A549 (cell line): ENCODE data around the gene CILP2. TPM values are rescaled to one million over a fixed set of nuclear protein-coding genes. Genes with fewer than 3 reads are reported as not detected.

ENCODE experiments used
- ATAC-seq, 2 experiments: fragments of 200-7000 bp in 1 of 2; fragments of >200 bp in 1 of 2; cut with Nextera tagmentation in 1 of 2; cut with Tn5 transposase in 1 of 2; 3 replicates each; pipeline versions ENCODE4 v1.8.0 to v1.9.1; 2018 to 2020; ENCODE audit warnings: mild to moderate bottlenecking in 1 of 2, moderate library complexity in 1 of 2
- CTCF ChIA-PET: fragments of 300-600 bp; sonication (Branson Sonifier 250); formaldehyde crosslinking; extraction: SDS; loops from one replicate; lab custom pipeline; 2021; ENCODE audit warnings: antibody characterized with exemption, inconsistent platforms; lab: Yijun Ruan, JAX
- POLR2A ChIA-PET: fragments of 350-600 bp; formaldehyde crosslinking; extraction: SDS; loops from one replicate; lab custom pipeline; 2021; ENCODE audit warnings: antibody characterized with exemption, inconsistent platforms; lab: Yijun Ruan, JAX
- DNase-seq, 2 experiments: peaks; one replicate each; pipeline versions ENCODE4 v3.0.0 to v3.0.0-alpha.2; 2011 to 2016; ENCODE audit warnings: low read depth in 1 of 2, low spot score in 1 of 2
- FAIRE-seq: peaks from 2 replicates; lab custom pipeline; 2011; peaks lifted over from hg19 to GRCh38; lab: Jason Lieb, UNC
- H3K27ac ChIP-seq, 2 experiments: fragments of >200 bp; sonication (Bioruptor Twin); formaldehyde crosslinking; 3 replicates each; pipeline ENCODE4 v1.5.1; 2016 to 2017
- H3K4me1 ChIP-seq: fragments of >200 bp; sonication (Bioruptor Twin); formaldehyde crosslinking; 3 replicates; pipeline ENCODE4 v1.6.1; 2016
- H3K4me2 ChIP-seq: fragments of >200 bp; sonication (Bioruptor Twin); formaldehyde crosslinking; 3 replicates; pipeline ENCODE4 v1.6.1; 2016
- H3K4me3 ChIP-seq: fragments of >200 bp; sonication (Bioruptor Twin); formaldehyde crosslinking; 3 replicates; pipeline ENCODE4 v1.5.1; 2016
- H3K9me3 ChIP-seq: fragments of >200 bp; sonication (Bioruptor Twin); formaldehyde crosslinking; 3 replicates; pipeline ENCODE4 v1.6.1; 2016
- CHD2 ChIP-seq: fragments of 150-350 bp; IDR thresholded peaks from 2 replicates; pipeline ENCODE4 v1.6.1; 2014; ENCODE audit warnings: low read length; ENCODE audit not compliant: partially characterized antibody
- CTCF ChIP-seq: fragments of >200 bp; sonication (Bioruptor Twin); formaldehyde crosslinking; IDR thresholded peaks from 3 replicates; pipeline ENCODE4 v1.5.1; 2016
- E2F6 ChIP-seq: IDR thresholded peaks from 2 replicates; pipeline ENCODE4 v1.6.1; 2012; ENCODE audit warnings: low read depth, borderline replicate concordance
- FOSL2 ChIP-seq, 2 experiments: fragments of 450-650 bp in 1 of 2; fragments of >200 bp in 1 of 2; sonication (Bioruptor Twin) in 1 of 2; formaldehyde crosslinking; IDR thresholded peaks; 2 replicates each; pipeline versions ENCODE4 v1.5.0 to v1.6.1; 2016 to 2020; ENCODE audit warnings: mild to moderate bottlenecking in 1 of 2, moderate library complexity in 1 of 2
- HEYL ChIP-seq: fragments of 250-450 bp; sonication (Bioruptor Pico); IDR thresholded peaks from 2 replicates; pipeline ENCODE4 v1.8.0; 2021; ENCODE audit warnings: mild to moderate bottlenecking, moderate library complexity
- HOXB13 ChIP-seq: fragments of 250-450 bp; sonication (Bioruptor Pico); IDR thresholded peaks from 2 replicates; pipeline ENCODE4 v1.5.0; 2020; ENCODE audit warnings: low read depth, mild to moderate bottlenecking, moderate library complexity
- KDM5A ChIP-seq: fragments of 200-600 bp; sonication (generic); IDR thresholded peaks from 2 replicates; pipeline ENCODE4 v1.6.1; 2016; ENCODE audit warnings: antibody characterized with exemption, mild to moderate bottlenecking
- MAFK ChIP-seq: fragments of 450-650 bp; IDR thresholded peaks from 2 replicates; pipeline ENCODE4 v1.6.1; 2014; ENCODE audit not compliant: partially characterized antibody
- MAX ChIP-seq: IDR thresholded peaks from 2 replicates; pipeline ENCODE4 v1.6.1; 2012
- NFE2L2 ChIP-seq: fragments of 150-350 bp; conservative IDR thresholded peaks from 2 replicates; pipeline ENCODE4 v1.6.1; 2014; ENCODE audit warnings: low read length
- POLR2A ChIP-seq: IDR thresholded peaks from 2 replicates; pipeline ENCODE4 v1.6.1; 2012; ENCODE audit warnings: mild to moderate bottlenecking, low read length
- POLR2AphosphoS2 ChIP-seq: conservative IDR thresholded peaks from 2 replicates; pipeline ENCODE4 v1.6.1; 2012; ENCODE audit warnings: low read length, improper control_type of control experiment, inconsistent platforms
- RAD21 ChIP-seq, 2 experiments: fragments of >200 bp in 1 of 2; sonication (Bioruptor Twin) in 1 of 2; formaldehyde crosslinking in 1 of 2; IDR thresholded peaks in 1 of 2; conservative IDR thresholded peaks in 1 of 2; 2 replicates in 1 of 2; 3 replicates in 1 of 2; pipeline ENCODE4 v1.6.1; 2012 to 2018; ENCODE audit warnings: inconsistent platforms in 1 of 2
- RARB ChIP-seq: fragments of 250-450 bp; sonication (Bioruptor Pico); IDR thresholded peaks from 2 replicates; pipeline ENCODE4 v1.8.0; 2021; ENCODE audit warnings: mild to moderate bottlenecking, moderate library complexity
- RFX5 ChIP-seq: fragments of 450-650 bp; IDR thresholded peaks from 2 replicates; pipeline ENCODE4 v1.7.1; 2014; ENCODE audit warnings: antibody characterized with exemption, mild to moderate bottlenecking, moderate library complexity
- RNF2 ChIP-seq: fragments of 200-600 bp; sonication (generic); IDR thresholded peaks from 2 replicates; pipeline ENCODE4 v1.6.1; 2016; ENCODE audit warnings: low read depth, mild to moderate bottlenecking, antibody characterized with exemption, moderate library complexity, borderline replicate concordance
- ZSCAN20 ChIP-seq: fragments of 250-450 bp; sonication (Bioruptor Pico); IDR thresholded peaks from 2 replicates; pipeline ENCODE4 v1.8.0; 2022; ENCODE audit warnings: mild to moderate bottlenecking, moderate library complexity
- WGBS: methylation state at CpG from one replicate; pipeline ENCODE4 v1.1.6; 2017; ENCODE audit errors: missing lambda C conversion rate; 5-methylcytosine and 5-hydroxymethylcytosine counted together
- polyA plus RNA-seq, 4 experiments: library from polyadenylated mRNA; depleted of rRNA in 3 of 4; stranded (reverse); fragments of >200 nt; fragmentation: RNase III in 1 of 4; extraction: RNeasy Plus Mini Kit Qiagen cat#74134 plus additional on column Dnase treatment in 1 of 4; gene quantifications; 2 replicates in 3 of 4; 3 replicates in 1 of 4; pipeline ENCODE4 v1.2.3, GENCODE V29; 2011 to 2017

CILP2 gene
- polyA plus RNA-seq, 2 of the 4 experiments (the other 2 are of a cell fraction) = 0.17 TPM

GRCh38 chr19:19558636-19559035 lies 20.6 kb downstream of the CILP2 start:
- no peak for FAIRE-seq
- CTCF ChIA-PET = interaction anchor here (12.3 kb wide), 1 partner anchor 28 kb away, joined by 79 read pairs; the partner anchor contains the start of gene YJEFN3
- no peak overlapping the region for H3K27ac ChIP-seq

GRCh38 chr19:19559931-19560330 lies 21.9 kb downstream of the CILP2 start:
- Histone ChIP-seq H3K4me3 (no peak overlapping the region), H3K4me2 (no peak overlapping the region), H3K27ac (no peak overlapping the region), H3K4me1 (no peaks in the 10 kb centered on the region), H3K9me3 (no peaks in the 10 kb centered on the region)
- FAIRE-seq (no peak), DNase-seq (no peak)
- WGBS = 78% methylated on average over 4 of the region's 4 CpGs
- CTCF ChIA-PET = interaction anchor here (1.8 kb wide), 1 partner anchor 27 kb away, joined by 7 read pairs; no protein-coding TSS in a partner anchor
- POLR2A ChIA-PET = no interaction called here
- TF ChIP-seq HEYL (CRISPR knock-in tag) = no peak
- no peak for TF ChIP-seq KDM5A
- TF ChIP-seq RFX5 = no peak
- TF ChIP-seq NFE2L2 = no peak
- TF ChIP-seq HOXB13 = no peak
- TF ChIP-seq POLR2AphosphoS2 = no peak
- TF ChIP-seq MAX = no peak
- TF ChIP-seq, all 56 proteins: peak for 0
- ATAC-seq = no peak

More at GRCh38 chr19:19558636-19559035, 20.6 kb downstream of the CILP2 start:
- Histone ChIP-seq H3K4me1 (no peaks in the 10 kb centered on the region), H3K9me3 (no peaks in the 10 kb centered on the region)
- no peak for DNase-seq
- WGBS = 84% methylated on average over 16 of the region's 16 CpGs
- TF ChIP-seq CTCF (no peak), RNF2 (no peak), E2F6 (no peak), CHD2 (no peak)
- TF ChIP-seq, all 56 proteins: peak for 0
- H3K4me3 ChIP-seq = no peak overlapping the region
- no peak for ATAC-seq
- H3K4me2 ChIP-seq = no peak overlapping the region
- POLR2A ChIA-PET = no interaction called here

GRCh38 chr19:19561946-19562664 lies 24.0 kb downstream of the CILP2 start:
- no peak overlapping the region for H3K27ac ChIP-seq
- H3K9me3 ChIP-seq = no peaks in the 10 kb centered on the region
- ChIA-PET POLR2A (no interaction called here), CTCF (interaction anchor here (0.5 to 1.2 kb wide), 2 partner anchors 8 to 802 kb away, joined by 3 read pairs; no protein-coding TSS in a partner anchor)
- no peak for TF ChIP-seq MAFK
- TF ChIP-seq FOSL2 (IDR thresholded peaks at IDR 0.05) = no peak
- no peak for TF ChIP-seq FOSL2 (CRISPR knock-in tag; IDR thresholded peaks at IDR 0.05)
- no peak for TF ChIP-seq ZSCAN20 (CRISPR knock-in tag)
- TF ChIP-seq E2F6 = no peak
- TF ChIP-seq RAD21 (conservative IDR thresholded peaks at IDR 0.05 in 1 of 2, IDR thresholded peaks at IDR 0.05 in 1 of 2) = no peak
- TF ChIP-seq RARB (CRISPR knock-in tag) = no peak
- no peak for TF ChIP-seq POLR2A
- TF ChIP-seq HEYL (CRISPR knock-in tag) = no peak
- FAIRE-seq = no peak
- H3K4me1 ChIP-seq = no peaks in the 10 kb centered on the region
- H3K4me2 ChIP-seq = no peak overlapping the region
- DNase-seq = no peak
- ATAC-seq = no peak
- H3K4me3 ChIP-seq = no peak overlapping the region
- WGBS = 87% methylated on average over 15 of the region's 26 CpGs
